HepG2 (cell line): ENCODE data around the gene ADAP2. TPM values are rescaled to one million over a fixed set of nuclear protein-coding genes. Genes with fewer than 3 reads are reported as not detected.

ENCODE experiments used
- ATAC-seq: fragments of 200-7000 bp; cut with Tn5 transposase; 3 replicates; pipeline ENCODE4 v1.9.1; 2020; ENCODE audit warnings: mild to moderate bottlenecking, moderate library complexity
- BruUV-seq: library from RNA; stranded (reverse); fragments of 400-500 nt; replicated peaks from 2 replicates; lab custom pipeline; 2021; lab: Mats Ljungman, UMichigan
- CTCF ChIA-PET: fragments of 300-600 bp; formaldehyde crosslinking; extraction: SDS; loops from one replicate; lab custom pipeline; 2021; ENCODE audit warnings: low total read pairs, inconsistent platforms, low intra/inter-chr PET ratio; lab: Yijun Ruan, JAX
- POLR2A ChIA-PET: fragments of 350-600 bp; sonication (Branson Sonifier 250); formaldehyde crosslinking; loops from one replicate; lab custom pipeline; 2020; ENCODE audit warnings: antibody characterized with exemption, inconsistent platforms; lab: Yijun Ruan, JAX
- DNase-seq: peaks from one replicate; pipeline ENCODE4 v3.0.0-alpha.2; 2015; ENCODE audit warnings: low spot score
- FAIRE-seq: peaks from 3 replicates; lab custom pipeline; 2011; peaks lifted over from hg19 to GRCh38; lab: Jason Lieb, UNC
- H2AFZ ChIP-seq: one replicate; pipeline ENCODE4 v1.6.1; 2011; ENCODE audit warnings: low read length, inconsistent platforms
- H3K27ac ChIP-seq: fragments of 300-600 bp; 3 replicates; pipeline ENCODE4 v1.8.0; 2011; ENCODE audit warnings: mixed run types, mild to moderate bottlenecking, mixed read lengths, low read length, inconsistent platforms; ENCODE audit not compliant: insufficient read depth; ENCODE audit errors: extremely low read length
- H3K27me3 ChIP-seq, 2 experiments: fragments of 200-600 bp in 1 of 2; 2 replicates in 1 of 2; 3 replicates in 1 of 2; pipeline versions ENCODE4 v1.6.0 to v1.8.0; 2011; ENCODE audit warnings: low read length in 2 of 2, mild to moderate bottlenecking in 2 of 2, moderate library complexity in 2 of 2, inconsistent platforms in 1 of 2; ENCODE audit not compliant: insufficient read depth in 2 of 2, control insufficient read depth in 1 of 2
- H3K36me3 ChIP-seq, 2 experiments: fragments of 200-600 bp in 1 of 2; replicated peaks in 1 of 2; 2 replicates in 1 of 2; 3 replicates in 1 of 2; pipeline versions ENCODE4 v1.5.1 to v1.8.0; 2011; ENCODE audit warnings: low read length in 2 of 2, inconsistent platforms in 1 of 2; ENCODE audit not compliant: insufficient read depth in 2 of 2, control insufficient read depth in 1 of 2
- H3K4me1 ChIP-seq: 2 replicates; pipeline ENCODE4 v1.5.1; 2012; ENCODE audit warnings: low read length, inconsistent platforms; ENCODE audit not compliant: insufficient read depth
- H3K4me2 ChIP-seq: 2 replicates; pipeline ENCODE4 v1.6.0; 2011; ENCODE audit warnings: low read depth, low read length, inconsistent platforms
- H3K4me3 ChIP-seq, 3 experiments: fragments of 200-600 bp in 1 of 3; sonication (generic), shearing (Covaris generic) in 1 of 3; replicated peaks in 1 of 3; 2 replicates each; pipeline ENCODE4 v1.5.1; 2011 to 2016; ENCODE audit warnings: low read length in 3 of 3, inconsistent platforms in 2 of 3, low read depth in 2 of 3, mild to moderate bottlenecking in 2 of 3, control low read depth in 1 of 3, mixed read lengths in 1 of 3; ENCODE audit not compliant: insufficient read depth in 1 of 3
- H3K79me2 ChIP-seq: one replicate; pipeline ENCODE4 v1.6.1; 2011; ENCODE audit warnings: low read length, inconsistent platforms; ENCODE audit not compliant: insufficient read depth
- H3K9ac ChIP-seq: 2 replicates; pipeline ENCODE4 v1.6.0; 2011; ENCODE audit warnings: mild to moderate bottlenecking, low read depth, low read length, inconsistent platforms; ENCODE audit not compliant: insufficient read depth
- H3K9me3 ChIP-seq: 2 replicates; pipeline ENCODE4 v1.5.1; 2012; ENCODE audit warnings: mild to moderate bottlenecking, low read length
- H4K20me1 ChIP-seq: 2 replicates; pipeline ENCODE4 v1.6.0; 2011; ENCODE audit warnings: inconsistent platforms, mild to moderate bottlenecking, low read length, moderate library complexity; ENCODE audit not compliant: insufficient read depth
- DNMT1 ChIP-seq: sonication (generic); formaldehyde crosslinking; IDR thresholded peaks from 2 replicates; pipeline ENCODE4 v1.5.1; 2020; ENCODE audit warnings: mild to moderate bottlenecking, missing genetic modification reagents
- EZH2 ChIP-seq: conservative IDR thresholded peaks from 2 replicates; pipeline ENCODE4 v1.6.1; 2012; ENCODE audit warnings: mild to moderate bottlenecking, low read depth, low read length, moderate library complexity
- ZNF205 ChIP-seq: IDR thresholded peaks from 2 replicates; pipeline ENCODE4 v1.6.1; 2018; ENCODE audit warnings: missing biosample characterization, missing genetic modification reagents
- ZNF335 ChIP-seq: sonication (generic); formaldehyde crosslinking; IDR thresholded peaks from 2 replicates; pipeline ENCODE4 v1.4.0; 2020; ENCODE audit warnings: missing genetic modification reagents
- ZSCAN12 ChIP-seq: sonication (generic); formaldehyde crosslinking; IDR thresholded peaks from 2 replicates; pipeline ENCODE4 v1.9.0; 2021; ENCODE audit warnings: mild to moderate bottlenecking, missing genetic modification reagents
- WGBS: methylation state at CpG from one replicate; pipeline ENCODE4 v1.1.6; 2017; ENCODE audit warnings: low lambda C conversion rate; 5-methylcytosine and 5-hydroxymethylcytosine counted together
- in situ Hi-C: cut with HindIII; loops from 2 replicates; pipeline ENCODE4 v1.10.0; 2017; ENCODE audit warnings: low pct_unique_long_range_greater_than_20kb; ENCODE audit not compliant: extremely low pct_ligation_motif_present
- intact Hi-C: fragments of 100-400 bp; cut with micrococcal nuclease; formaldehyde crosslinking; loops from one replicate; pipeline ENCODE4 v1.10.0; 2022; ENCODE audit not compliant: unreplicated experiment
- polyA plus RNA-seq, 8 experiments: library from polyadenylated mRNA; depleted of rRNA in 3 of 8; stranded (reverse) in 7 of 8; unstranded in 1 of 8; fragments of >200 nt; fragmentation: Illumina TruSeq in 4 of 8; extraction: Trizol in 4 of 8; gene quantifications; 2 replicates each; pipeline versions ENCODE4 v1.2.1 to v1.2.3, GENCODE V29; 2011 to 2016; ENCODE audit warnings: low read depth in 4 of 8, missing spikeins in 1 of 8, mixed read lengths in 1 of 8; ENCODE audit not compliant: insufficient read depth in 1 of 8
- total RNA-seq, 5 experiments: library from RNA; depleted of rRNA; stranded (reverse); fragments of >200 nt; fragmentation: Illumina TruSeq; extraction: Trizol; gene quantifications; 2 replicates each; pipeline ENCODE4 v1.2.3, GENCODE V29; 2016; ENCODE audit warnings: low read depth in 1 of 5
- TF ChIP-seq, protein P1 (sequence below): sonication (generic); formaldehyde crosslinking; IDR thresholded peaks from 2 replicates; pipeline ENCODE4 v1.4.0; 2020; ENCODE audit warnings: mild to moderate bottlenecking, missing genetic modification reagents
- TF ChIP-seq, protein P2 (sequence below): fragments of 450-650 bp; IDR thresholded peaks from 2 replicates; pipeline ENCODE4 v1.6.1; 2017

Gene ADAP2
- total and polyA plus RNA-seq, 2 of the 13 experiments (the other 11 are each of a cell fraction or from before 2014, with no cell fraction given): 0.51 to 0.70 TPM

DNA sequence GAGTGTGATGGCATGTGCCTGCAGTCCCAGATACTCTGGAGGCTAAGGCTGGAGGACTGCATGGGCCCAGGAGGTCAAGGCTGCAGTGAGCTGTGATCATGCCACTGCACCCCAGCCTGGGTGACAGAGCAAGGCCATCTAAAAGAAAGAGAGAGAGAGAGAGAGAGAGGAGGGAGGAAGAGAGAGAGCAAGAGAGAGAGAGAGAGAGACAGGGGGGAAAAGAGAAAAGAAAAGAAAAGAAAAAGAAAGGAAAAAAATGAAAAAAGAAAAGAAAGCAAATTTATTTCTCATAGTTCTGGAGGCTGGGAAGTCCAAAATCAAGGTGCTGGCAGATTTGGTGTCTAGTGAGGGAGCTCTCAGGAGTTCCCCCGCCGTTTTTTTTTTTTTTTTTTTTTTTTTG lies 82.4 kb downstream of the ADAP2 start (continued):
- TF ChIP-seq, protein P1, sequence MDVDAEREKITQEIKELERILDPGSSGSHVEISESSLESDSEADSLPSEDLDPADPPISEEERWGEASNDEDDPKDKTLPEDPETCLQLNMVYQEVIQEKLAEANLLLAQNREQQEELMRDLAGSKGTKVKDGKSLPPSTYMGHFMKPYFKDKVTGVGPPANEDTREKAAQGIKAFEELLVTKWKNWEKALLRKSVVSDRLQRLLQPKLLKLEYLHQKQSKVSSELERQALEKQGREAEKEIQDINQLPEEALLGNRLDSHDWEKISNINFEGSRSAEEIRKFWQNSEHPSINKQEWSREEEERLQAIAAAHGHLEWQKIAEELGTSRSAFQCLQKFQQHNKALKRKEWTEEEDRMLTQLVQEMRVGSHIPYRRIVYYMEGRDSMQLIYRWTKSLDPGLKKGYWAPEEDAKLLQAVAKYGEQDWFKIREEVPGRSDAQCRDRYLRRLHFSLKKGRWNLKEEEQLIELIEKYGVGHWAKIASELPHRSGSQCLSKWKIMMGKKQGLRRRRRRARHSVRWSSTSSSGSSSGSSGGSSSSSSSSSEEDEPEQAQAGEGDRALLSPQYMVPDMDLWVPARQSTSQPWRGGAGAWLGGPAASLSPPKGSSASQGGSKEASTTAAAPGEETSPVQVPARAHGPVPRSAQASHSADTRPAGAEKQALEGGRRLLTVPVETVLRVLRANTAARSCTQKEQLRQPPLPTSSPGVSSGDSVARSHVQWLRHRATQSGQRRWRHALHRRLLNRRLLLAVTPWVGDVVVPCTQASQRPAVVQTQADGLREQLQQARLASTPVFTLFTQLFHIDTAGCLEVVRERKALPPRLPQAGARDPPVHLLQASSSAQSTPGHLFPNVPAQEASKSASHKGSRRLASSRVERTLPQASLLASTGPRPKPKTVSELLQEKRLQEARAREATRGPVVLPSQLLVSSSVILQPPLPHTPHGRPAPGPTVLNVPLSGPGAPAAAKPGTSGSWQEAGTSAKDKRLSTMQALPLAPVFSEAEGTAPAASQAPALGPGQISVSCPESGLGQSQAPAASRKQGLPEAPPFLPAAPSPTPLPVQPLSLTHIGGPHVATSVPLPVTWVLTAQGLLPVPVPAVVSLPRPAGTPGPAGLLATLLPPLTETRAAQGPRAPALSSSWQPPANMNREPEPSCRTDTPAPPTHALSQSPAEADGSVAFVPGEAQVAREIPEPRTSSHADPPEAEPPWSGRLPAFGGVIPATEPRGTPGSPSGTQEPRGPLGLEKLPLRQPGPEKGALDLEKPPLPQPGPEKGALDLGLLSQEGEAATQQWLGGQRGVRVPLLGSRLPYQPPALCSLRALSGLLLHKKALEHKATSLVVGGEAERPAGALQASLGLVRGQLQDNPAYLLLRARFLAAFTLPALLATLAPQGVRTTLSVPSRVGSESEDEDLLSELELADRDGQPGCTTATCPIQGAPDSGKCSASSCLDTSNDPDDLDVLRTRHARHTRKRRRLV: no peak
- TF ChIP-seq ZSCAN12 (CRISPR knock-in tag) (no peak), ZNF205 (no peak), ZNF335 (no peak)
- TF ChIP-seq, protein P2, sequence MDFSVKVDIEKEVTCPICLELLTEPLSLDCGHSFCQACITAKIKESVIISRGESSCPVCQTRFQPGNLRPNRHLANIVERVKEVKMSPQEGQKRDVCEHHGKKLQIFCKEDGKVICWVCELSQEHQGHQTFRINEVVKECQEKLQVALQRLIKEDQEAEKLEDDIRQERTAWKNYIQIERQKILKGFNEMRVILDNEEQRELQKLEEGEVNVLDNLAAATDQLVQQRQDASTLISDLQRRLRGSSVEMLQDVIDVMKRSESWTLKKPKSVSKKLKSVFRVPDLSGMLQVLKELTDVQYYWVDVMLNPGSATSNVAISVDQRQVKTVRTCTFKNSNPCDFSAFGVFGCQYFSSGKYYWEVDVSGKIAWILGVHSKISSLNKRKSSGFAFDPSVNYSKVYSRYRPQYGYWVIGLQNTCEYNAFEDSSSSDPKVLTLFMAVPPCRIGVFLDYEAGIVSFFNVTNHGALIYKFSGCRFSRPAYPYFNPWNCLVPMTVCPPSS: no peak

DNA sequence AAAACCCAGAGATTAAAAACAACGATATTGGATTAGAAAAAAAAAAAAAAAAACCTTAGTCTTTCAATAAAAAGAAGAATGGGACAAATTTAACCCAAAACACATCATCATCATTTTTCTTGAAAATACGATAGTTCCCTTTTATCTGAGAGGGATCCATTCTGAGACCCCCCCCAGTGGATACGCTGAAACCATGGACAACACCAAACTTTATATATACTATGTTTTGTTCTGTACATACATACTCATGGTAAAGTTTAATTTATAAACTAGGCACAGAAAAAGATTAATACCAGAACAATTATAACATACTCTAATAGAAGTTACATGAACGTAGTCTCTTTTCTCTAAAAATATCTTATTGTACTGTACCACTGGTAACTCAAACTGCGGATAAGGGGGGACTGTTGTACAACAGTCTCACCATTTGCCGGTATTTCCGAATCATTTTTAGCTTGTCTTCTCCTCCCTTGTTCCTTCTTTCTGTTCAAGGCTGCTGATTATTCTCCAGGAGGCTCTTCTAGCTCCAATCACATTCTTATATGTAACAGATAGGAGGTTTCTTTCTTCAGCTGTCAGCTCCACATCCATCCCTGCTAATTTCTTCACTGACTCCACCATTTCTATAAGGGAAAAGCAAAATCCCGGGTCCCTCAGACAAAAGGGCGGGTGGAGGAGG lies 86.1 kb downstream of the ADAP2 start:
- peak overlapping the region; percentile 42 to 69 (median 66); a peak in 5 of 6 replicates for H3K4me3 ChIP-seq
- TF ChIP-seq DNMT1 (CRISPR knock-in tag) (no peak), EZH2 (0 out of 2 replicates have a peak, but pooled peaks have one; percentile 82)
- H4K20me1 ChIP-seq: no peaks in the 10 kb centered on the region
- intact Hi-C loops: no loop called here
- DNase-seq (no peak), ATAC-seq (no peak), FAIRE-seq (no peak)
- H3K9me3 ChIP-seq: no peaks in the 10 kb centered on the region
- H2AFZ ChIP-seq: no peak overlapping the region
- peaks cover 0 to 15% of the 10 kb centered on the region in 2 experiments; a peak in 3 of 5 replicates for H3K27me3 ChIP-seq
- in situ Hi-C loops: loop anchor here (5.0 kb wide), 1 partner anchor 209 kb away; no protein-coding TSS in a partner anchor
- peaks cover 12% of the 10 kb centered on the region; the same call in 1 of the 2 replicates for H3K4me1 ChIP-seq
- no TSS peak for BruUV-seq
- ChIA-PET CTCF (no interaction called here), POLR2A (no interaction called here)
- no peak overlapping the region for H3K9ac ChIP-seq
- WGBS: 48% methylated on average over 9 of the region's 9 CpGs
- H3K36me3 ChIP-seq: no peaks in the 10 kb centered on the region
- H3K79me2 ChIP-seq: no peaks in the 10 kb centered on the region
- H3K4me2 ChIP-seq: peak overlapping the region; percentile 87
- no peak overlapping the region for H3K27ac ChIP-seq
